Rectal smooth muscle tissue (tissue), 1 donor: ENCODE measurements around the gene SLC12A1.
A peak's percentile ranks its signal among the peaks of the same experiment; 100 is the strongest.

Experiments
- H3K27ac ChIP-seq: one replicate; pipeline ENCODE4 v1.7.0; 2013; ENCODE audit warnings: low read depth, low read length, inconsistent platforms
- H3K27me3 ChIP-seq: one replicate; pipeline ENCODE4 v1.7.0; 2013; ENCODE audit warnings: low read length; ENCODE audit not compliant: control insufficient read depth, insufficient read depth
- H3K36me3 ChIP-seq: one replicate; pipeline ENCODE4 v1.7.0; 2013; ENCODE audit warnings: low read length; ENCODE audit not compliant: control insufficient read depth, insufficient read depth
- H3K4me1 ChIP-seq: one replicate; pipeline ENCODE4 v1.7.0; 2013; ENCODE audit warnings: low read length; ENCODE audit not compliant: control insufficient read depth, insufficient read depth
- H3K4me3 ChIP-seq: one replicate; pipeline ENCODE4 v1.7.0; 2013; ENCODE audit warnings: low read length
- H3K9ac ChIP-seq: one replicate; pipeline ENCODE4 v1.7.0; 2013; ENCODE audit warnings: low read length

Gene SLC12A1

GRCh38 chr15:48250640-48251076, 44.6 kb downstream of the SLC12A1 start:
- H3K4me3 ChIP-seq: no peak overlapping the region
- no peaks in the 10 kb centered on the region for H3K27me3 ChIP-seq
- H3K4me1 ChIP-seq: no peaks in the 10 kb centered on the region
- no peaks in the 10 kb centered on the region for H3K36me3 ChIP-seq
- H3K27ac ChIP-seq: no peak overlapping the region
- H3K9ac ChIP-seq: no peak overlapping the region

- no peaks in the 10 kb centered on the region for H3K27me3 ChIP-seq
- H3K36me3 ChIP-seq: no peaks in the 10 kb centered on the region
- no peak overlapping the region for H3K4me3 ChIP-seq
- H3K9ac ChIP-seq: no peak overlapping the region
- no peaks in the 10 kb centered on the region for H3K4me1 ChIP-seq
- no peak overlapping the region for H3K27ac ChIP-seq
Observed at GRCh38 chr15:48253172-48253571, 47.1 kb downstream of the SLC12A1 start.

GRCh38 chr15:48265135-48265534, 59.0 kb downstream of the SLC12A1 start:
- no peak overlapping the region for H3K9ac ChIP-seq
- H3K36me3 ChIP-seq: no peaks in the 10 kb centered on the region
- H3K27ac ChIP-seq: no peak overlapping the region
- H3K4me1 ChIP-seq: no peaks in the 10 kb centered on the region
- no peak overlapping the region for H3K4me3 ChIP-seq
- no peaks in the 10 kb centered on the region for H3K27me3 ChIP-seq

- Histone ChIP-seq H3K36me3 (no peaks in the 10 kb centered on the region), H3K27ac (no peak overlapping the region), H3K27me3 (no peaks in the 10 kb centered on the region), H3K4me3 (no peak overlapping the region), H3K4me1 (no peaks in the 10 kb centered on the region), H3K9ac (no peak overlapping the region)
Observed at GRCh38 chr15:48266024-48266689, 60.1 kb downstream of the SLC12A1 start.

GRCh38 chr15:48267766-48268165, 61.7 kb downstream of the SLC12A1 start:
- no peaks in the 10 kb centered on the region for H3K36me3 ChIP-seq
- H3K27me3 ChIP-seq: no peaks in the 10 kb centered on the region
- H3K4me3 ChIP-seq: no peak overlapping the region
- no peak overlapping the region for H3K27ac ChIP-seq
- H3K9ac ChIP-seq: no peak overlapping the region
- H3K4me1 ChIP-seq: no peaks in the 10 kb centered on the region

GRCh38 chr15:48273049-48273448, 66.9 kb downstream of the SLC12A1 start:
- Histone ChIP-seq H3K27me3 (no peaks in the 10 kb centered on the region), H3K36me3 (no peaks in the 10 kb centered on the region), H3K9ac (no peak overlapping the region), H3K4me3 (no peak overlapping the region), H3K27ac (no peak overlapping the region), H3K4me1 (no peaks in the 10 kb centered on the region)

- Histone ChIP-seq H3K36me3 (no peaks in the 10 kb centered on the region), H3K9ac (no peak overlapping the region), H3K27me3 (no peaks in the 10 kb centered on the region), H3K4me3 (no peak overlapping the region), H3K27ac (no peak overlapping the region), H3K4me1 (no peaks in the 10 kb centered on the region)
Observed at GRCh38 chr15:48278666-48279065, 72.6 kb downstream of the SLC12A1 start.

- no peak overlapping the region for H3K9ac ChIP-seq
- no peak overlapping the region for H3K4me3 ChIP-seq
- H3K4me1 ChIP-seq: no peaks in the 10 kb centered on the region
- H3K27me3 ChIP-seq: no peaks in the 10 kb centered on the region
- H3K36me3 ChIP-seq: no peaks in the 10 kb centered on the region
- no peak overlapping the region for H3K27ac ChIP-seq
Observed at GRCh38 chr15:48279608-48280007, 73.5 kb downstream of the SLC12A1 start.

- no peak overlapping the region for H3K9ac ChIP-seq
- no peak overlapping the region for H3K4me3 ChIP-seq
- no peaks in the 10 kb centered on the region for H3K4me1 ChIP-seq
- H3K36me3 ChIP-seq: no peaks in the 10 kb centered on the region
- H3K27me3 ChIP-seq: no peaks in the 10 kb centered on the region
- no peak overlapping the region for H3K27ac ChIP-seq
Observed at GRCh38 chr15:48281674-48282073, 75.6 kb downstream of the SLC12A1 start.

GRCh38 chr15:48282216-48282615, 76.1 kb downstream of the SLC12A1 start:
- H3K4me3 ChIP-seq: no peak overlapping the region
- no peaks in the 10 kb centered on the region for H3K36me3 ChIP-seq
- H3K4me1 ChIP-seq: no peaks in the 10 kb centered on the region
- H3K27ac ChIP-seq: no peak overlapping the region
- no peaks in the 10 kb centered on the region for H3K27me3 ChIP-seq
- H3K9ac ChIP-seq: no peak overlapping the region

- Histone ChIP-seq H3K27ac (no peak overlapping the region), H3K27me3 (no peaks in the 10 kb centered on the region), H3K4me3 (no peak overlapping the region), H3K9ac (no peak overlapping the region), H3K36me3 (no peaks in the 10 kb centered on the region), H3K4me1 (no peaks in the 10 kb centered on the region)
Observed at GRCh38 chr15:48283396-48284145, 77.5 kb downstream of the SLC12A1 start.

GRCh38 chr15:48285329-48286214, 79.5 kb downstream of the SLC12A1 start:
- Histone ChIP-seq H3K36me3 (no peaks in the 10 kb centered on the region), H3K27ac (no peak overlapping the region), H3K4me3 (peak overlapping the region; percentile 22), H3K9ac (no peak overlapping the region), H3K27me3 (no peaks in the 10 kb centered on the region), H3K4me1 (no peaks in the 10 kb centered on the region)
